Fibroblast of gingiva (primary cell): Measurements from ENCODE around the gene RHOC.

Experiments used
- DNase-seq: peaks from one replicate; pipeline ENCODE4 v3.0.0-alpha.2; 2011; ENCODE audit warnings: low read depth

RHOC gene

GRCh38 chr1:112701227-112702066, 5.5 kb downstream of the RHOC start:
- no peak for DNase-seq

DNA sequence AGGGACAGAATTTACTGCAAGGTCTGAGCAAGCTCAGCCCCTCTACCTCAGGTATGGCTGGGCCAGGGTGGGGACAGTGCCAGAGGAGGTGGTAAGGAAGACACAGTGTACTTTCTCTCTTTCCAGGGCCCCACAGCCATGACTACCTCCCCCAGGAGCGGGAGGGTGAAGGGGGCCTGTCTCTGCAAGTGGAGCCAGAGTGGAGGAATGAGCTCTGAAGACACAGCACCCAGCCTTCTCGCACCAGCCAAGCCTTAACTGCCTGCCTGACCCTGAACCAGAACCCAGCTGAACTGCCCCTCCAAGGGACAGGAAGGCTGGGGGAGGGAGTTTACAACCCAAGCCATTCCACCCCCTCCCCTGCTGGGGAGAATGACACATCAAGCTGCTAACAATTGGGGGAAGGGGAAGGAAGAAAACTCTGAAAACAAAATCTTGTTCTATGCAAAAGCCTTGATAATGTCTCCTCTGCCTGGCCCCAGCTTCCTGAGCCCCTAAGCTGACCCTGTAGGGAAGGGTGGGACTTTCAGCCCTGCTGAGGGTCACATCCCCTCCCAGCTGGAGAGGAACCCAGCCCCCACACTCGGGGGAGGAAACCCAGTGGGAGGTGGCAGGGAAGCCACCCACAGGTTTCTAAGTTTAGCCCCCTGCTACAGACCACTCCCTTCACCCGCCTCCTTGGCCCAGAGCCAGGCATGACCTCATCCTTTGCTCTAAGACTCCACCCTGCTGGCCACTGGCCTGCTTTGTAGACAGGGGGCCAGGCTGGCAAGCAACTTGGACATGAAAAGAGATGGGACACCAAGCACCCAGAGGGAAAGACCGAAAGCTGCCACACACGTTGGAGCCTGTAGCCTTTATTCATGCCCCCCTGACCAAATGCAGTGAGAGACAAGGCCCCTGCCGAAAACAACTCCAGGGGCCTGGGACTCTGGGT, 6.4 kb downstream of the RHOC start:
- DNase-seq: peak; percentile 87

DNA sequence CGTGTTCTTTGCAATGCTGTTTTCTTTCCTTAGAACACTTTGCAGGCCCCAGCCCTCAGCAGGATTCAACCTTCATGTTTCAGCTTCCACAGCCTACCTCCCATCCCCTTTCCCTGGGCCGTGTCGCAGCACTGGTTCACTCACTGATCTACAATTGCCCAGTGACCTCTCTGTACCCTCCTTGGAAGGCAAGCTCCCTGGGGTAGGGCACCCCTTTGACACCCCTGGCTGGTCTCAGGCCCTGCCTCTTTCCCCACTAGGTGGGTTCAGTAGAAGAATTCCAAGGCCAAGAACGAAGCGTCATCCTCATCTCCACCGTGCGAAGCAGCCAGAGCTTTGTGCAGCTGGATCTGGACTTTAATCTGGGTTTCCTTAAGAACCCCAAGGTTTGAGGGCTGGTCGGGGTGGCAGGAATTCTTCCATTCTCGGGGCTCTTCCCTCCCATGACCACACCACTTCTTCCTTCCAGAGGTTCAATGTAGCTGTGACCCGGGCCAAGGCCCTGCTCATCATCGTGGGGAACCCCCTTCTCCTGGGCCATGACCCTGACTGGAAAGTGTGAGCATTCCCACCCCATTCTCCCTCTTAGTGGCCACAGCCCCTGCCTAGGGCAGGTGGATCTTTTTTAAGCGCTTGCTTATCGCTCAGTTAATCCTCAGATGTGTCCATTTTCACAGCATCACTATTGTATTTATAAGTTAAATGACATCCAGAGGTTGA, 7.3 kb downstream of the RHOC start:
- no peak for DNase-seq

- no peak for DNase-seq
Observed at GRCh38 chr1:112698366-112699310, 8.3 kb downstream of the RHOC start.

- DNase-seq: no peak
Observed at GRCh38 chr1:112697781-112698201, 9.1 kb downstream of the RHOC start.

GRCh38 chr1:112696578-112697314, 10.2 kb downstream of the RHOC start:
- no peak for DNase-seq

DNA sequence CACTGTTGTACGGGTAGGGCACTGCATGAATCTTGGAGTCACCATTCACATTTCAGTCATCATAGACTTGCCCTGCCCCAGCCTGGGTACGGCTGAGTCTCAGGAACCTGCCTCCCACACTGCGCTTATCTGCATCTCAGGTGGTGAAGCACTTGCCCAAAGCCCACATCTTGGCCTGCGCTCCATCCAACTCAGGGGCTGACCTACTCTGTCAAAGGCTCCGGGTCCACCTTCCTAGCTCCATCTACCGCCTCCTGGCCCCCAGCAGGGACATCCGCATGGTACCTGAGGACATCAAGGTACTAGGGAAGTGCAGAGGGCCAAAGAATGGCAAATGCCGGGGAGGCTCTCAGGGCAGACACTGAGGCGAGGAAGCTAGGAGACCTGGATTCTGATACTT, 11.7 kb downstream of the RHOC start:
- no peak for DNase-seq

GRCh38 chr1:112694363-112694929, 12.5 kb downstream of the RHOC start:
- no peak for DNase-seq

- no peak for DNase-seq
Observed at GRCh38 chr1:112693821-112694220, 13.1 kb downstream of the RHOC start.

DNA sequence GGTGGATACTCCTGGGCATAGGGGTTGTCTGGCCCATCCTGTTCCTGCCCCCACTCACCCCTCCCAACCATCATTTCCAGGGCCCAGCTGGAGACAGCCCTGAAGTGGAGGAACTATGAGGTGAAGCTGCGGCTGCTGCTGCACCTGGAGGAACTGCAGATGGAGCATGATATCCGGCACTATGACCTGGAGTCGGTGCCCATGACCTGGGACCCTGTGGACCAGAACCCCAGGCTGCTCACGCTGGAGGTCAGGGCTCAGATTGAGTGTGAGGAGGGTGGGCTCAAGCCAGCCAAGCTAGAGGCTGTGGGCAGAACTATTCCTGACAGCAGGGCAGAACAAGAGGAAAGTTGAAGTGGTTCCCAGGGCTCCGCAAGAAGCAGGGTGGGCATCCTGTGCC, 14.2 kb downstream of the RHOC start:
- no peak for DNase-seq

DNA sequence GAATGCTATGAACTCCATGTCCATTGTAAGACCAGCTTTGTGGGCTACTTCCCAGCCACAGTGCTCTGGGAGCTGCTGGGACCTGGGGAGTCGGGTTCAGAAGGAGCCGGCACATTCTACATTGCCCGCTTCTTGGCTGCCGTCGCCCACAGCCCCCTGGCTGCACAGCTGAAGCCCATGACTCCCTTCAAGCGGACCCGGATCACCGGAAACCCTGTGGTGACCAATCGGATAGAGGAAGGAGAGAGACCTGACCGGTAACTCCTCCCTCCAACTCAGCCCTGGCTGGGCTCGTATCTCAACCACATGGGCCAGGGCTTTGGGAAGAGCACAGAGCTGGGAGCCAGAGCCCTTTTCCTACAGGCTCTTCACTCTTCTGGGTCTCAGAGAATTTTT, 17.1 kb downstream of the RHOC start:
- DNase-seq: no peak

DNA sequence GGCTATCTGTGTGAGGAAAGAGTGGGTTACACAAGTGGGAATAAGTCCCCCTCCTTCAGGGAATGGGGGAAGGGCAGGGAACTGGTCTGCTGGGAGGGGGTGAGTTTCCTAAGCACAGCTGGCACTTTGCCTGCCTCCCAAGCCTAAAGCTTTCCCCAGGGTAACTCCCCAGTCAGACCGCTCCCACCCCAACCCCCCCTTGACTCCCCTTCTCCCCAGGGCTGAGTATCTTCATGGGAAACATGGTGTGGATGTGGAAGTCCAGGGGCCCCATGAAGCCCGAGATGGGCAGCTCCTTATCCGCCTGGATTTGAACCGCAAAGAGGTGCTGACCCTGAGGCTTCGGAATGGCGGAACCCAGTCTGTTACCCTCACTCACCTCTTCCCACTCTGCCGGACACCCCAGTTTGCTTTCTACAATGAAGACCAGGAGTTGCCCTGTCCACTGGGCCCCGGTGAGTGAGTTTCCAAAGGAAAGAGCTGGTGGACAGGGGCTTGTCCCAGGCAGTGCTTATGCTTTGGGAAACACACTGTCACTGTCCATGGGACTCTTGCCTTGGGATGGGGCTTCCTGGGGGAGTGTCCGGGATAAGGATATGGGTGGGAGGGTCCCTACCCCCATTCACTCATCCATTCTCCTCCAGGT, 17.6 kb downstream of the RHOC start:
- DNase-seq: no peak

GRCh38 chr1:112688781-112689193, 18.1 kb downstream of the RHOC start:
- no peak for DNase-seq

DNA sequence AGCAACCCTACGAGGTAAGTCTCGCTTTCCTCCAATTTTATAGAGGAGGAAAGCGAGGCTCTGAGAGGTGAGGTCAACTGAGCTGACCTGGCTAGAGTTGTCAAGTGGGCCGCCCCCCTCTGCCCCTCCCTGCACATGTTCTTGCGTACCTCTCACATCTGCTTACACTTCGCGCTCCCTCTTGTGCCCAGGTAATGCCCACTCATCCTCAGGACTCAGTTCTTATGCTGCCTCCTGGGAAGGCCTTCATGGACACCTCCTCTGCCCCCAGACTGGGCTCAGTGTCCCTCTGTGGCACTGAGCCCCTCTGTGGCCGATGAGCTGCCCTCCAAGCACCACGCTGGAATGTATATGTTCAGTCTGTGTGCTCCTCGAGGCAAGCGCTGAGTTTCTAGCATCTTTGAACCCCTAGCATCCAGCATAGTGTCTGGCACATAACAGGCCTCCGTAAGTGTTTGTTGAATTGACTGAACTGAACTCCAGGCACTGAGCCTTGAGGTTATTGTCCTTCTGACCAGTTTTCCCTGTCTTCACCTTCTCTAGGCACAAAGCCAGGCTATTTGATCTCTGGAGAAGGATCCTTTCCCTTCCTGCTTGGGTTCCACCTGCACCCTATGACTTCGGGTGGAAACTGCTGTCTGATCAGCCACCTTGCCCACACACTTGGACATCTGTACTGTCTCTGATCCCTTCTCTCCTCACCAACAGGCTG, 19.0 kb downstream of the RHOC start:
- no peak for DNase-seq

DNA sequence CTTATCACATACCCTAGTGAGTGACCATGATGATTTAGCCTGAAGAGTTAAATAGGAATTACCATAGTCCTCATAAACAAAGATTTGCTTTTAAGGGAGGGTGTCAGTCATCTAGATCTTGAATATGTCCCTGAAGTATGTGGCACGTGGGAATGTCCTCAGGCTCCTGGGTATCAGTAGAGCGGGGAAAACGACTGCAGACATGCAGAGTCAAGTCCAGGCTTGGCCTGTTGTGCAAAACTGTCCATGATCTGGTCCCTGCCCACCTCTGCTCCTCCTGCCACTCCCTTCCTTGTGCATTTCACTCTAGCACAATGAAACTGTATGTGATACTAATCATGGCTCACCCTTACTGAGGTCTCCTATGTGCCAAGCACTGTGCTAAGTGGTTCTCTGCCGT, 19.6 kb downstream of the RHOC start:
- no peak for DNase-seq

DNA sequence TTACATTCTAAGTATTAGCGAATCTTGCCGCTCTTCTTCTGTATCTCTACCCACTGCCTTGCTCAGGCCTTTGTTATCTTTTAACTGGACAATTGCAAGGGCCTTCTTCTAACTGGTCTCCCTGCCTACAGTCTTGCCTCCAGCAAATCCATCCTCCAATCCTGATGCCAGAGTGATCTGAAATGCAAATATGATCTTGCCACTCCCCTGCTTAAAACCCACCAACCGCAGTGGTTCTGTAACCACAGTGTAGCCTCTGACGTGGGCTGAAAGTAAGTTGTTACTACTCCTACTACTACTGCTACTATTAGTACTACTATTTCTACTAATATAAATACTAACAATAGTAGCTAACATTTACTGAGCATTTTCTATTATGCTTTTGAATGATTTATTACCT, 20.1 kb downstream of the RHOC start:
- no peak for DNase-seq

DNA sequence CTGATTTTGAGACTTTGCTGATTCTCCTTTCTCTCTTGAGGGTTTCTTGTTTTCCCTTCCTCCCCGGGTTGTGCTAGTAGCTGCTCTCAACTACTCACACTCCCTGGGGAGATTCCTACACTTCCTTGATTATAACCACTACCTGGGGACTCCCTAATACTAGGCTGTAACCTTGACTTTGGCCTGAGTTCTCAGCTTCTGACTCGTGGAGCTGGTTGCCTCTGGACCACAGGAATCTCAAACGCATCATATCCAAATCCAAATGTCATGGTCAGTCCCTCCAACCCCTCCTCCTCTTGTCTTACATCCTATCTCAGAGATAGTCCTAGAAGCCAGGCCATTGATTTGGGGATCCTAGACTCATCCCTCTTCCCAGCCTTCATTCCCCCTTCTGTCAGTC, 20.5 kb downstream of the RHOC start:
- DNase-seq: no peak

GRCh38 chr1:112685913-112686312, 21.0 kb downstream of the RHOC start:
- DNase-seq: no peak

GRCh38 chr1:112678605-112679004, 28.3 kb downstream of the RHOC start:
- no peak for DNase-seq
